NCI-H1694 treated with DMSO at 0.1 percent for 48 hours (cell line): Measurements from ENCODE around the gene DNMBP.
"Not testable (repeated sequence)": the region's sequence is repeated elsewhere in the genome, so short reads cannot be mapped to it uniquely, and the experiment has no call there.

Experiments used
- DNase-seq: peaks from one replicate; lab custom pipeline; 2025; lab: John Stamatoyannopoulos, UW

DNMBP gene

DNA sequence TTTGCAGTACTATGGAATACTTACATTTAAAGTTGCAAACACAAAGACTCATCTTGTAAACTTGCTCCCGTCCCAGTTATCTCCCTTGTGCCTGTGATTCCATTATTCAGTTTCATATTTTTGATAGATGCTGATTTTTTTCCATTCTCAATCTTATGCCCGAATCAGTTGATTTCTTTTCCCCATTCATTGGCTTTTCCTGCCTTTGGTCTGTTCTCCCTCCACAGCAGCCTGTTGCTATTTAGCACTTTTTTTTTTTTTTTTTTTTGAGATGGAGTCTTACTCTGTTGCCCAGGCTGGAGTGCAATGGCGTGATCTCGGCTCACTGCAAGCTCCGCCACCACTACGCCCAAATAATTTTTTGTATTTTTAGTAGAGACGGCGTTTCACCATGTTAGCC, 149.3 kb downstream of the DNMBP start:
- DNase-seq = no peak

- no peak for DNase-seq
Observed at GRCh38 chr10:99859585-99859984, 150.2 kb downstream of the DNMBP start.

GRCh38 chr10:99858849-99859248, 150.9 kb downstream of the DNMBP start:
- DNase-seq = no peak

- DNase-seq = no peak
Observed at GRCh38 chr10:99855479-99856071, 154.2 kb downstream of the DNMBP start.

GRCh38 chr10:99854860-99855259, 154.9 kb downstream of the DNMBP start:
- no peak for DNase-seq

DNA sequence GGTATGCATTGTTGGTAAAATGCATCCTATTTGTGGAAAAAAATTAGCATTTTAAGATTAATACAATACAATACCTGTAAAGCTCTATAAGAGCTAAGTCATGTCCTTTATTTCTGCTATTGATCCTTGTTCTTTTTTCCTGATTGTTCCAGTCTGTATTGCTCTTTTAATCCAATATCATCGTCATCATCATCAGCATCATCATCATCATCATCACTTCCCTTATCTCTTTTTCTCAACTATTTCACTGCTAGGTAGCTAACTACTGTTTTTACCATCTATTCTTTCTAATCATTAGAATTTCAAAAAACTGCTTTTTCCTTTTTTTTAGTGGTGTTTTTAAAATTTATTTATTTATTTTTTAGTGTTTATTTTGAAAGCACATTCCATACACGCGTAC, 156.1 kb downstream of the DNMBP start:
- DNase-seq = no peak

- DNase-seq = no peak
Observed at GRCh38 chr10:99852481-99853213, 157.1 kb downstream of the DNMBP start.

GRCh38 chr10:99851825-99852224, 157.9 kb downstream of the DNMBP start:
- no peak for DNase-seq

DNA sequence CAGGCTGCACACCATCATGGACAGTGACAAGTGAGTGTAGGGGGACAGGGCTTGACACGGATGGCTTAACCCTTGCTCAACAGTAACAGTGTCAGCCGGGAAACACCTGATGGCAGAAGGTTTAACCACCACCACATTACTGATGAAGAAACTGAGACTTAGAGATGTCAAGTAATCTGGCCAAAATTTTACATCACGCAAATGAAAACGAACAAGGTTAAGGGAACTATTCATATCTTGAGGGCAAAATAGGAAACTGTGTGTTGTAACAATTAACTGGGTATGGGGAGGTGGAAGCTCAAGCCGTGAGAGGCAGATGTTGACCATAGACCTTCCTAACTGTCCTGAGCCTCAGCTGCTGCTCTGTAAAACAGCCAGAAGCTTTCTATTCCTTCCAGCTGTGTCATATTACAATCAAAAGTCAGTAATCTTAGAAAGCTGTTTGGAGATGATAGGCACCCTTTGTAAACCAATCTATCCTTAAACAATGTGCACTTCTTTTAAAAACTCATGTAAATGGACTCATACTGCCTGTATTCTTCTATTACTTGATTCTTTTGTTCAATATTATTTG, 158.9 kb downstream of the DNMBP start:
- DNase-seq = no peak

DNA sequence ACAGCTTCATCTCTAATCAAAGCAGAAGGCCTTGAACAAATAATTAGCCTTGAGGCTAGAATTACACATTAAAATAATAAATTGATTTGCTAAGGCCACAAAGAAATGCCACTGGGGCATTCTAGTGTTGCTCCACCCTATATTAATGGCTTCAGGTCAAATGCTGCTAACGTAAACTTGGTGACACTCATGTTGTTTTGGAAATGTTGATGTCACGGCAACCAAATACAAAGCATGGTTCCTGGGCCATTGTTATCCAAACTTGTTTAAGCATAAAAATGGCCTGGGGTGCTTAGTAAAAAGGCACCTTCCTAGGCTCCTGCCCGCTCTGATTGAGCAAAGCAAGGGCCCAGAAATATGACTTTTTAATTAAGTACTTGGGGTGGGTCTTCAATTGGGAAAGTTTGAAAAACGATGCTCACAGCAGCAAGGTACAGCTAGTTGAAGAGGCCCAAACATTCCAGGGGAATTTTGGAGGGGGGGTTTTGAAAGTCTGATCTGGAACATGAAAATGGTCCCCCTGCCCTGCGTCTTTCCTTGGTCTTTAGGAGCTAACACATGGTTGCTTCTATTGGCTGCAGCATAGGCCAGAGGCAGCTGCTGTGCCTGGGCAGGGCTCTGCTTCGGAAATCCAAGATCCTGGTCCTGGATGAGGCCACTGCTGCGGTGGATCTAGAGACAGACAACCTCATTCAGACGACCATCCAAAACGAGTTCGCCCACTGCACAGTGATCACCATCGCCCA, 159.6 kb downstream of the DNMBP start:
- DNase-seq = no peak

- DNase-seq = no peak
Observed at GRCh38 chr10:99849536-99849935, 160.2 kb downstream of the DNMBP start.

- no peak for DNase-seq
Observed at GRCh38 chr10:99849057-99849456, 160.7 kb downstream of the DNMBP start.

GRCh38 chr10:99845837-99846382, 163.8 kb downstream of the DNMBP start:
- peak; percentile 43 for DNase-seq

DNA sequence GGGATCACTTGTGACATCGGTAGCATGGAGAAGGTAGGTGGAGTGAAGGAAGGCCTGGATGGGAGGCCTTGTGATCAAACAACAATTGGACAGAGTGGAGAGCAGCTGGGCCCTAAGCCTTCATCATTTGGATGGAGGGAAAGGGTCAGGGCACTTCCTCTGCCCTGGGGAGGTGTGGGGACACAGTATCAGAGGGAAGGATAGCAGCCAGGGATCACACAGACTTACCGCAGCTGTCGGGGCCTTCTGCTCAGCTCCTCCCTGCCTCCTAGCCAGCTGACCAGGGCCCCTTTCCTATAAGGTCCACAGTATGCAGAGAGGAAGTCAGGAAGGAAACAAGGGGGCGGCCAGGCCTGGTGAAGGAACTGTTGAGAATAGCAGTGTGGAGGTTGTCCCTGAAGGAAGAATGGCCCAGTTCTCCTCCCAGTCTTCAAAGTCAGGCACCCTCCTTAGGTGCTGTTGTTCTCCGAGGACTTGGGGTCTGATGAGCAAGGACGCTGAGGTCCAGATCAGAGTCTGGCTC, 165.3 kb downstream of the DNMBP start:
- no peak for DNase-seq

GRCh38 chr10:99843310-99843709, 166.4 kb downstream of the DNMBP start:
- no peak for DNase-seq

- DNase-seq = no peak
Observed at GRCh38 chr10:99841746-99842145, 168.0 kb downstream of the DNMBP start.

GRCh38 chr10:99840859-99841258, 168.9 kb downstream of the DNMBP start:
- not testable (repeated sequence) for DNase-seq

GRCh38 chr10:99836711-99837110, 173.0 kb downstream of the DNMBP start:
- no peak for DNase-seq

DNA sequence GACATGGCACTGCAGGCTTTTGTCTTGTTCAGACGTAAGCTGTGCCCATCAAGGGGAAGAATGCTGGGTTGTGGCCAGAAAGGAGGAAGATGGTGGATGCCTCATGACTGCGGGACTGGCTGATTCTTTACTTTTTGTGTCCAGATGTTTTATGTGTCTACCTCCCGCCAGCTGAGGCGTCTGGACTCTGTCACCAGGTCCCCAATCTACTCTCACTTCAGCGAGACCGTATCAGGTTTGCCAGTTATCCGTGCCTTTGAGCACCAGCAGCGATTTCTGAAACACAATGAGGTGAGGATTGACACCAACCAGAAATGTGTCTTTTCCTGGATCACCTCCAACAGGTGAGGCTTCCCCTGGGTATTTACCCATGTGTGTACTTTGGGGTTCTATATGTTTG, 173.8 kb downstream of the DNMBP start:
- DNase-seq = no peak

GRCh38 chr10:99834410-99834809, 175.3 kb downstream of the DNMBP start:
- DNase-seq = no peak

DNA sequence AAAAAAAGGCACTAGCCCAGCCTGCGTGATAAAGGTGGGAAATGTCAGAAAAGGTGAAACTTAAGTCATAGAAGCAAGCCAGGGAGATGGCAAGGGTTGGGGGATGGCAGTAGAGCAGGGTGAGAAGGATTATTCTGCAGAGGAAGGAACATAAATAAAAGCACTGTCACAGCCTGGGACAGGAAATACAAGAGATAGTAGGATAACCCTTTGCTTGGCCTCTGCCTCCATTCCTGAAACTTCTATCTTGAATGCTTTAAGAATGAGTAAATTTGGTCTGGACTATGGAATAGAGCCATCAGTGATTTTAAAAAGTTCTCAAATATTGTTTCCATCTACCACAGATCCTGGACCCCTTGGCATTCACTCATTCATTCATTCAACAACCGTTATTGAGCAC, 177.3 kb downstream of the DNMBP start:
- DNase-seq = no peak

DNA sequence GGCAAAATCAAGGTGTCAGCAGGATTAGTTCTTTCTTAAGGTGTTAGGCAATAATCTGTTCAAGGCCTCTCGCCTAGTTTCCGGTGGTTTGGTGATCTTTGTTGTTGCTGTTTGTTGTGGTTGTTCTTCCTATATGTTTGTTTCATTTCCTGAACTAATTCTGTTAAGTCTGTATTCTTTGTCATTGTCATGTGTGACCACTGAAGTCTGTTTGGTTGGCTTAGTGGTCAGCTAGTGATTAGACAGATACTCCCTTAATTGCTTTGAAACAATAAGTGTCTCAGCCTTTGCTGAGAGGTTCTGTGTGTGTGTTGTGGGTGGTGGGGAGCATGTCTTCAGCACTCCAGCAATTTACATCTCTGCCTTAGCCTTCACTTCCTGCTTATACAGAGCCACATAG, 181.3 kb downstream of the DNMBP start:
- DNase-seq = no peak
